NCI-H510A (cell line): Measurements from ENCODE around the gene CCDC175.

Experiments used
- DNase-seq: peaks from one replicate; lab custom pipeline; 2025; lab: John Stamatoyannopoulos, UW

CCDC175 gene

GRCh38 chr14:59576332-59577294 lies at the start of gene CCDC175:
Gene CCDC175 (minus strand): TSS chr14:59576812. CDS start chr14:59576775, 37 bp downstream.
- DNase-seq = peak; percentile 93

GRCh38 chr14:59622631-59623030 lies 46.0 kb upstream of the CCDC175 start:
- no peak for DNase-seq

GRCh38 chr14:59619061-59619460 lies 42.4 kb upstream of the CCDC175 start:
- no peak for DNase-seq

- DNase-seq = no peak
Observed at GRCh38 chr14:59601056-59601455, 24.4 kb upstream of the CCDC175 start.

- DNase-seq = no peak
Observed at GRCh38 chr14:59600211-59600945, 23.8 kb upstream of the CCDC175 start.

- no peak for DNase-seq
Observed at GRCh38 chr14:59595071-59595470, 18.5 kb upstream of the CCDC175 start.

GRCh38 chr14:59591641-59592370 lies 15.2 kb upstream of the CCDC175 start:
- no peak for DNase-seq

- no peak for DNase-seq
Observed at GRCh38 chr14:59588101-59588500, 11.5 kb upstream of the CCDC175 start.

GRCh38 chr14:59585891-59586554 lies 9.4 kb upstream of the CCDC175 start:
- no peak for DNase-seq

GRCh38 chr14:59583755-59584154 lies 7.1 kb upstream of the CCDC175 start:
- DNase-seq = no peak

- no peak for DNase-seq
Observed at GRCh38 chr14:59582845-59583509, 6.4 kb upstream of the CCDC175 start.

- DNase-seq = no peak
Observed at GRCh38 chr14:59582161-59582560, 5.5 kb upstream of the CCDC175 start.

GRCh38 chr14:59580911-59581310 lies 4.3 kb upstream of the CCDC175 start:
- no peak for DNase-seq

- DNase-seq = no peak
Observed at GRCh38 chr14:59570122-59570521, 6.5 kb downstream of the CCDC175 start.

GRCh38 chr14:59566725-59567124 lies 9.9 kb downstream of the CCDC175 start:
- no peak for DNase-seq

GRCh38 chr14:59566296-59566695 lies 10.3 kb downstream of the CCDC175 start:
- DNase-seq = no peak

- DNase-seq = no peak
Observed at GRCh38 chr14:59565087-59565486, 11.5 kb downstream of the CCDC175 start.

- no peak for DNase-seq
Observed at GRCh38 chr14:59564366-59564765, 12.2 kb downstream of the CCDC175 start.

- DNase-seq = no peak
Observed at GRCh38 chr14:59547310-59547709, 29.3 kb downstream of the CCDC175 start.

- DNase-seq = no peak
Observed at GRCh38 chr14:59543873-59544272, 32.7 kb downstream of the CCDC175 start.

GRCh38 chr14:59541731-59542130 lies 34.9 kb downstream of the CCDC175 start:
- no peak for DNase-seq
